Dendritic cell treated with granulocyte-macrophage colony-stimulating factor and Interleukin-4, amounts not matched to agents 40 ng/mL and 50 ng/mL, for 4 days (primary cell): ENCODE measurements around the gene SEL1L.

Experiments
- H3K27ac Mint-ChIP-seq: one replicate; pipeline ENCODE4 v1.8.0; 2022; ENCODE audit warnings: mild to moderate bottlenecking, mixed read lengths
- H3K27me3 Mint-ChIP-seq: one replicate; pipeline ENCODE4 v1.8.0; 2022; ENCODE audit warnings: mild to moderate bottlenecking, mixed read lengths
- H3K36me3 Mint-ChIP-seq: one replicate; pipeline ENCODE4 v1.8.0; 2022; ENCODE audit warnings: low read depth, mixed read lengths
- H3K4me1 Mint-ChIP-seq: one replicate; pipeline ENCODE4 v1.8.0; 2022; ENCODE audit warnings: low read depth, mixed read lengths
- H3K4me3 Mint-ChIP-seq: one replicate; pipeline ENCODE4 v1.8.0; 2022; ENCODE audit warnings: mild to moderate bottlenecking, moderate library complexity, mixed read lengths
- H3K9me3 Mint-ChIP-seq: one replicate; pipeline ENCODE4 v1.8.0; 2022; ENCODE audit warnings: mixed read lengths
- intact Hi-C: fragments of 100-400 bp; cut with micrococcal nuclease; formaldehyde crosslinking; loops from one replicate; pipeline ENCODE4 v1.15.0; 2022

SEL1L gene

DNA sequence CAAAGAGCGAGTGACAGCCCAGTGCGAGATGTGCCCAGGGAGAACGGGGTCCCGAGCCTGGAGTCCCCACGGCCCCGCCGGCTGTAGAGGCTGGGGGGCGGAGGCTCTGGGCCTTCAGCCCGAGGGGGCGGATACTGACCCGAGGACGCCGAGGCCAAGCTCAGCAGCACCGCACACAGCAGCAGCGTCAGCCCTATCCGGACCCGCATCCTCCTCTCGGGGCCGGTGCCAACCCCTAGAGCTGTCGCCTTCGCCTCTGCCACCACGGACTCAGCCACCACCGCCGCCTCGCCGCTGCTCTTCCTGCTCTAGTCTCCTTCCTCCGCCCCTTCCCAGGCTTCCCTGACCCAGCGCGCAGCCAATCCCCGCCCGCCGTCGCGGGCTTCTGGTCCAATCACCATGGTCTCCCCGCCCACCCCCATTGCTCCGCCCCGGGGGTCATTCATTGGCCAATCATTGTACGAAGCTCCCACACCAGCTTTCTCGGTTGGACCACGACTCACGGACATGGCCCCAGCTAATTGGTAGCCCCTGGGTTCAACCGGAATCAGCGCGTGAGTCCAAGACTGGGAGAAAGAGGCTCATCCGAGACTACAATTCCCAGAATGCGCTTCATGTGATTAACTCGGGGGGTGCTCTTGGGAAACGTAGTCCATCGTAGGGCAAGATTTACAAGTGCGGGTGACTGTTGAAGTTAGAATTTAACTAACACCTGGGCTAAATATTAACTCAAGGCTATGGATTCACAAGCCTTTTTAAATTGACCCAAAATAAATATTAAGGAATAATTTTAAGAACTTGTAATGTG lies at the start of gene SEL1L:
TSS of gene SEL1L (minus strand) at position 318 of the 808 bp plus-strand sequence. CDS start at position 209, 109 bp downstream.
- H3K36me3 Mint-ChIP-seq = peaks cover 10% of the 10 kb centered on the region
- H3K4me3 Mint-ChIP-seq = peak within 1 kb of the TSS; percentile 93
- H3K4me1 Mint-ChIP-seq = peaks cover 38% of the 10 kb centered on the region
- intact Hi-C loops = loop anchor here (2.0 kb wide), 1 partner anchor 15 kb away; no protein-coding TSS in a partner anchor
- peaks cover 10% of the 10 kb centered on the region for H3K9me3 Mint-ChIP-seq
- H3K27ac Mint-ChIP-seq = peak within 1 kb of the TSS; percentile 92
- no peaks in the 10 kb centered on the region for H3K27me3 Mint-ChIP-seq

DNA sequence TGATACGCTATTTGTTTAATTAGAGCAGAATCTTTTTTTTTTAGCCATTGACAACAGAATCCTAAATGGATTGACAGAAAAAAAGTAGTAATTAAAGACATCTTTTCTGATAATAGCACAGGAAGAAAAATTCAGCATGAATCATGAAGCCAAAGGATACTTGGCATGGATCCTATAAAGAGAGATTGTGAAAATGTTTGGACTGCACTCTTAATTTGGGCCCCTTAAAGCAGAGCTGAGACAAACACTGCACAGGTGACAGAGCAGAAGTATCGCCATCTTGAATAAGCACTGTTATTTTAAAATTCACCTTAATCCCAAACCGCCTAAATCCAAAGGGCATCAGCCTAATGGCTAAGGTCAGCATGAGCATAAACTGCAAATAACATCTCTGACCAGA lies 48.8 kb upstream of the SEL1L start:
- no peaks in the 10 kb centered on the region for H3K4me1 Mint-ChIP-seq
- H3K36me3 Mint-ChIP-seq = no peaks in the 10 kb centered on the region
- H3K4me3 Mint-ChIP-seq = no peak overlapping the region
- H3K27ac Mint-ChIP-seq = no peak overlapping the region
- intact Hi-C loops = no loop called here
- H3K9me3 Mint-ChIP-seq = peaks cover 15% of the 10 kb centered on the region
- no peaks in the 10 kb centered on the region for H3K27me3 Mint-ChIP-seq

DNA sequence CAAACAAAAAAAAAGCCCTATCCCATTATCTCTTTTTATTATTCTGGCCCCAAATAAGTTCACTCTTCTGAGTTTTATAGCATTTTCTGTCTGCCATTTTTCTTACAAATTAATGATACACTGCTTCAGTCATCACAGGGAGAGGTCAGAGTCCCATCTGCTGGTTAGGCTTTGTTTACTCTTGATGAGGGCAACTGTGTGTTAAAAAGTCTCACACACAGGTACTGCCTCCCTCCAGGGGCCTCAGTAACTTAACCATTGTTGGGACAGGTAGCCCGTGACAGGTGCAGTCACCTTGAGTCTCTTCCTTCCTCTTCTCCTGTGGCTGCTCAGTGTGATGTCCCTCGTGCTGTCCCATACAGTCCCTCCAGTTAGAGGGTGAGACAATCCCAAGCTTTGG lies 45.5 kb upstream of the SEL1L start:
- no peaks in the 10 kb centered on the region for H3K36me3 Mint-ChIP-seq
- intact Hi-C loops = no loop called here

DNA sequence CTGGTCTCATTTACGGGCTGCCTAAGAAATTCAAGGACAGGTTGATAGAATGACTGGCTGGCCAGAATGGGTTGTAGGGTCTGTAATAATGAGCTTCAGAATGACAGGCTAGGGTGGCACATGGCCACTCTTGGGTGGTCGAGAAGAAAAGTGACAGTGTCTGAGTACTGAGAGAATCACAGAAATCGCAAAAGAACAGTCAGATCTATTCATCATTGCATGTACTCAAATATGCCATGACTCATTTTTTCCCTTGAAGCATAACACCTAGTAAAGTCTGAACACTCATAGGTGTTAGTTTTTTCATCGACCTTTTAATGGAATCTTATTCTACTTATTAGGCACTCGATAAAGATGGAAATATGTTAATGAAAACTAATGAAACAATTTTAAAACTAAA lies 37.8 kb upstream of the SEL1L start:
- Mint-ChIP-seq H3K9me3 (no peaks in the 10 kb centered on the region), H3K36me3 (no peaks in the 10 kb centered on the region), H3K27ac (no peak overlapping the region), H3K27me3 (peaks cover 4% of the 10 kb centered on the region), H3K4me3 (no peak overlapping the region), H3K4me1 (no peaks in the 10 kb centered on the region)
- intact Hi-C loops = no loop called here

More for the DNA sequence above, 45.5 kb upstream of the SEL1L start:
- peaks cover 15% of the 10 kb centered on the region for H3K9me3 Mint-ChIP-seq
- H3K4me3 Mint-ChIP-seq = no peak overlapping the region
- H3K27me3 Mint-ChIP-seq = no peaks in the 10 kb centered on the region
- H3K4me1 Mint-ChIP-seq = no peaks in the 10 kb centered on the region
- no peak overlapping the region for H3K27ac Mint-ChIP-seq

DNA sequence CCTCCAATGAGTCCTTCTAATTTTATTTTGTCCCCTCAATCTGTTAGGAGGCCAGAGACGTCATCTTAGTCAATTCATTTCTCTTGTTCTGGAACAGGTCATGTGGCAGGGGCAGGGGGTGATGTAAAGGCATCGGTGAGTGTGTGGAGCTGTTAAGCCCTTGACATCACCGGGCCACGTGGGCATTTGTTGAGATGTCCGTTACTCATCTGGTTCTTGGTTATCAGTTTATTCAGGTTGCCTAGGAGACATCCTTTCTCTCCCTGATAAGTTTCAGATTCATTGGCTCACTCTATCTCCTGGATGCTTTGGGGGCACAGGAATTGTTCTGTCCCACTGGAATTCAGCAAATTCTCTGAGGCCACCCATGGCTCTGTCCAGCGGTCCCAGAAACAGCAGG lies 33.6 kb upstream of the SEL1L start:
- Mint-ChIP-seq H3K36me3 (no peaks in the 10 kb centered on the region), H3K27me3 (peaks cover 6% of the 10 kb centered on the region), H3K9me3 (no peaks in the 10 kb centered on the region), H3K4me1 (no peaks in the 10 kb centered on the region), H3K27ac (no peak overlapping the region), H3K4me3 (no peak overlapping the region)
- intact Hi-C loops = no loop called here

DNA sequence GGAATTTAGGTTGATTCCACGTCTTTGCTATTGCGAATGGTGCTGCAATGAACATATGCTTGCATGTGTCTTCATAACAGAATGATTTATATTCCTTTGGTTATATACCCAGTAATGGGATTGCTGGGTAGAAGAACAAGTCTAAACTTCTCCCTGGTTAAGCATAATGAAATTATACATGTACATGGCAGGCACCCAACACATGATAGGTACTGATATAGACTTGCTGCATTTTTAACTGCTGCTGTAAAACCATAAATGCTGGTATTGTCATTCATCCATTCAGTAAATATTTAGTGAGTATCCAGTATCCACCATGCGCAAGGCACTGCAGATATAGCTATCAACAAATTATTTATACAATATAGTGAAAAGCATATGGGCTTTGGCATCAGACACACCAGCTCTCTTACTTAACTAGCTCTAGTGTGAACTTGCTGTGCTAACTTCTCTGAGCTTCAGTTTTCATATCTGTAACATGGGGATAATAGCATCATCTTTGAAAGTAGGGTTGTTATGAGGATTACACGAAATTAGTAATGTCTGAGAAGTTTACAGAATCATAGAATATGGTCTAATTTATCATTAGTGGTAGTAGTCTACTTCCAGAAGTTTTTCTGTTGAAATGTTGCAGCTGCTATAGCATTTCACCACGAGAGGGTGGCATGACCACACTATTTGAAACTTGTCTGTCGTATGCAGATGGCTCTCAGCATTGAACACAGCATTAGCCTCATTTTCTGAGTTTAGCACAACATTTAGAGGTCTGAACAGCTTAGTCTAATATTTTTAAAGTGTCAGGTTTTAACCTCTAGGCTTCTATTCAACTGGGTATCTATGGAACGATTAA lies 32.0 kb upstream of the SEL1L start:
- intact Hi-C loops = no loop called here
- Mint-ChIP-seq H3K27me3 (peaks cover 6% of the 10 kb centered on the region), H3K36me3 (no peaks in the 10 kb centered on the region), H3K9me3 (no peaks in the 10 kb centered on the region), H3K4me3 (no peak overlapping the region), H3K4me1 (no peaks in the 10 kb centered on the region), H3K27ac (no peak overlapping the region)

DNA sequence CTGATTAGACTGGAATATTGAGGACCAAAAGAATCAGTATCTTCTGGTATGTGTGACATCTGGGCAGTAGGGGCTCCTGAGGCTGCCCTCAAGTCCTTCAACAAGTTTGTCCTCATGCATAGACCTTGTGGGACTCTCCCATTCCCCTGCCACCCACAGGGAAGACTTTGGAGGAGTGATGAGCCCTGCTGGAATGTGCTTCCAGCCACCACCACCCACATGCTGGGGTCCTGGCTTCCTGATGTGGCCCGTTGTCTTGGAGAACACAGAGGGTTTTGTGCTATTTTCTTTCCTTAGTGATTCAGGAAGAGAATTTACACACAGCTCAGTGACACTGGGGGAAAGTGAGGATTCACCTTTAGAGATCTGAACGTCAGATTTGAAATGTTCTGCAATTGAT lies 29.2 kb upstream of the SEL1L start:
- Mint-ChIP-seq H3K36me3 (no peaks in the 10 kb centered on the region), H3K4me1 (no peaks in the 10 kb centered on the region), H3K27ac (no peak overlapping the region), H3K9me3 (peaks cover 10% of the 10 kb centered on the region), H3K27me3 (peaks cover 5% of the 10 kb centered on the region), H3K4me3 (no peak overlapping the region)
- intact Hi-C loops = no loop called here

DNA sequence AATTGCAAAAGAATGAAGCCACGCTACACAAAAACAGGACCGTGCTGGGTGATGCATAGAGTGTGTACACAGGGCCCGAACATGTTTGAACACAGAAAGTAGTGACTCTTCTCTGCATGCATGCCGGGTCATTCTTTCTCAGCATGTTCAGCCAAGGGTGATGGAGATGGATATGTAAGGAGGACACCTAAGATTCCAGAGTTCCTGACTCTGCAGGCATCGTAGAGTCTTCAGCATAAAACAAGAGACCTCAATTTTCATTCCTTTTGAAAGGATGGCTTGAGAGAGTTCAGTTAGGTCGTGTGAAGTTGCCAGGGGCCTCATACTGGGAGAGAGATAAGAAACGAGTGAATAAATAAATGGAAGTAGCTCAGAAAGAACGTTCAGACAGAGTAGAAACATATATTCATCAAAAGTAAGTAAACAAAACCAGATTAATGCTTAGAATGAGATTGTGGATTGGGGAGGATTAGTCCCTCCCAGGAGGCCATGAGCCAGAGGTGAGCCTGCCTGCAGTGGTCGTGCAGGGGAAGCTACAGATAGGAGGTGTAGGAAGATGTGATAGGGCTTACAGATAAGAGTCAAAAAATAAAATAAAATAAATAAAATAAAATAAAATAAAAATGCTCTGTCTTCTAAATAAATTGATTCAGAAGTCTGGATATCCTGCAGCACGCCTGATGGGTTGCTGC lies 27.6 kb upstream of the SEL1L start:
- Mint-ChIP-seq H3K4me3 (no peak overlapping the region), H3K4me1 (no peaks in the 10 kb centered on the region), H3K27ac (no peak overlapping the region), H3K27me3 (peaks cover 3% of the 10 kb centered on the region), H3K36me3 (no peaks in the 10 kb centered on the region), H3K9me3 (peaks cover 10% of the 10 kb centered on the region)
- intact Hi-C loops = no loop called here

DNA sequence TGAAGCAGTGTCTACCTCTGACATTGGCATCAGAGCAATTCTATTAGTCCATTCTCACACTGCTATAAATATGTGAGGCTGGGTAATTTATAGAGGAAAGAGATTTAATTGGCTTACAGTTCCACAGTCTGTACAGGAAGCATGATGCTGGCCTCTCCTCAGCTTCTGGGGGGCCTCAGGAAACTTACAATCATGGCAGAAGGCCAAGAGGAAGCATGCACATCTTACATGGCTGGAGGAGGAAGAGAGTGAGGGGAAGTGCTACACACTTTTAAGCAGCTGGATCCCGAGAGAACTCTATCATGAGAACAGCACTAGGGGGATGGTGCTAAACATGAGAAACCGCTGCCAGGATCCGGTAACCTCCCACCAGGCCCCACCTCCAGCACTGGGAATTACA lies 25.7 kb upstream of the SEL1L start:
- no peaks in the 10 kb centered on the region for H3K36me3 Mint-ChIP-seq
- H3K27ac Mint-ChIP-seq = no peak overlapping the region
- H3K27me3 Mint-ChIP-seq = peaks cover 3% of the 10 kb centered on the region
- intact Hi-C loops = no loop called here
- no peak overlapping the region for H3K4me3 Mint-ChIP-seq
- peaks cover 10% of the 10 kb centered on the region for H3K9me3 Mint-ChIP-seq
- H3K4me1 Mint-ChIP-seq = no peaks in the 10 kb centered on the region

DNA sequence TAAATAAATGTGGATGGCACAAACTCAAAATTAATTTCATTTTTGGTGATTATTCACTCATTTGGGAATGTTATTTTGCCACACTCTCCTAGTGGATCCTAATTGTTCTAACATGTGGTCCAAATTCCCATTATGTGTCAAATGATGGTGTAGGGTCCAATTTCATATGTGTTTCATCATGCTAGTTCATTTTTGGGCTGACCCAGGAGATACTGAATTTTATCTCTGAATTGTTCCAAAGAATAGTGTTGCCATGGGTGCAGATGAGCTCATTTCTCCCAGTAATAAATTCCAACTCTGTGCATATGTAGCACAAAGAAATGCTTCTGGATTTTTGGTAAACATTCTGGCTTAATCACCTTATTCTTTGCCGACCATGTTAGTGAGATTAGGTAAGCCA lies 23.5 kb upstream of the SEL1L start:
- intact Hi-C loops = no loop called here
- H3K9me3 Mint-ChIP-seq = peaks cover 10% of the 10 kb centered on the region
- no peaks in the 10 kb centered on the region for H3K4me1 Mint-ChIP-seq
- H3K4me3 Mint-ChIP-seq = no peak overlapping the region
- H3K27me3 Mint-ChIP-seq = no peaks in the 10 kb centered on the region
- no peak overlapping the region for H3K27ac Mint-ChIP-seq
- H3K36me3 Mint-ChIP-seq = no peaks in the 10 kb centered on the region

DNA sequence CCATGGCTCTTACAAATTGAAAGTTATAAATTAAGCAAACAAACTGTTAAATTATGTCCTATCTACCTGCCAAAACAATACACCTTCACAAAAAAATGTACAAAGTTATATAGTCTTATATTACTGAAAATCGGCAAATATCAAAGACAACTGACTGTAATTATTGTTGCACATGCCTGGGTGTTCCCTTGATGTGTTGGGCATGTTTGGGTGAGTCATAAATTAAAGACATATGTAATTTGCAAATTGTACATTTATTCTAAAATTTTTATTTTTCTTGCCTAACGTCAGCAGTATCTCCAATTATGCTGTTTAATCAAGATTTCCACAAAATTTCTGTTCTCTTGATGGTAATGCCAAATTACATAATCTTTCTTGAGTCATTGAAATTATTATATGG lies 22.0 kb upstream of the SEL1L start:
- H3K4me3 Mint-ChIP-seq = no peak overlapping the region
- H3K36me3 Mint-ChIP-seq = no peaks in the 10 kb centered on the region
- H3K9me3 Mint-ChIP-seq = peaks cover 10% of the 10 kb centered on the region
- intact Hi-C loops = no loop called here
- H3K4me1 Mint-ChIP-seq = no peaks in the 10 kb centered on the region
- no peak overlapping the region for H3K27ac Mint-ChIP-seq
- no peaks in the 10 kb centered on the region for H3K27me3 Mint-ChIP-seq

DNA sequence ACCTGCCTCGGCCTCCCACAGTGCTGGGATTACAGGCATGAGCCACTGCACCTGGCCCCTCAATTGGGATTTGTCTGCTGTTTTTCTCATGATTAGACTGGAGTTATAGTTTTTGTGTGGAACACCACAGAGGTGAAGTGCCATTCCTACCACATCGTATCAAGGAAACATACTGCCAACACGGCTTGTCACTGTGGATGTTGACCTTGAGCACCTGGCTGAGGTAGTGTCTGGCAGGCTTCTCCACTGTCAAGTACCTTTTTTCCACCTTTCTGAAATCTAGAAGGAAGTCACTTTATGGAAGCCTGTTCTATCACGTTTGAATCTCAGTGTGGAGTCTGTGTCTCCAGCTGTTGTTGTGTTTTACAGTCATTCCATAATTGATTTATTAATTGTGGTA lies 21.4 kb upstream of the SEL1L start:
- no peaks in the 10 kb centered on the region for H3K4me1 Mint-ChIP-seq
- no peaks in the 10 kb centered on the region for H3K36me3 Mint-ChIP-seq
- no peak overlapping the region for H3K4me3 Mint-ChIP-seq
- H3K27me3 Mint-ChIP-seq = no peaks in the 10 kb centered on the region
- no peak overlapping the region for H3K27ac Mint-ChIP-seq
- peaks cover 10% of the 10 kb centered on the region for H3K9me3 Mint-ChIP-seq
- intact Hi-C loops = no loop called here

DNA sequence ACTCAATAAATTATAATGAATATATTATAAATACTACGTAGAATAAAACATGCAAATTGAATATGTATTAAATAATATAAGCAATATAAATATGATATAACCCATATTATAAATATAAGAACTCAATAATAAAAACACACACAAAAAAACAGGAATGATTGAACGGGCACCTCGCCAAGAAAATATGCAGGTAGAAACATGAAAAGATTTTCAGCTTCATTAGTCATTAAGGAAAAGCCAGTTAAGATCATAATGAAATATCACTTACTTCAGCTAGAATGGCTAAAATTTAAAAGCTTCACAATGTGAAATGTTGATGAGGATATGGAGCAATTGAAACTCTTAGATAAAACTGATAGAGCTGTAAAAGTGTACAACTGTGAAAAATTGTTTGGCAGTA lies 17.8 kb upstream of the SEL1L start:
- Mint-ChIP-seq H3K4me3 (no peak overlapping the region), H3K9me3 (no peaks in the 10 kb centered on the region), H3K27me3 (peaks cover 2% of the 10 kb centered on the region), H3K27ac (no peak overlapping the region), H3K36me3 (no peaks in the 10 kb centered on the region), H3K4me1 (no peaks in the 10 kb centered on the region)
- intact Hi-C loops = no loop called here
